Measurements from ENCODE around the gene COQ8A.

Gene COQ8A

DNA sequence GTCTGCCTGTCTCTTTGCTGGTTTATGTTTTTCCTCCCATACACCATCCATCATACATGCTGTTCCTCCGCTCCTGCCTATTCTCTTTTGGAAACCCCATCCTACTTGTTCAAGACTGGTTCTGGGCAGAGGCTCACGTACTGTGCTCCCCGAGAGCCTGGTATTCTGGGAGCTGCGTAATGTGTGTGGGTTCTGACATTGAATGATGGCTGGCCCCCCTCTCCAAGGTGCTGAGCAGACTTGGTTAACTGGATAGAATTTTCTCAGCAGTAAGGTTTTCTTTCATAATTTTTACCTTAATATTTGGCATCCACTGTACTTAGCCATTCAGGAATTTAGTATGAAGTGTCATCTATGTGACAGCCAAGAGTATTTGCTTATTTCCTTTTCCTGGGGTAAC is 26.6 kb downstream of the COQ8A start:
- H3K4me3 ChIP-seq (ENCODE audit: low read depth, low read length), result no peak overlapping the region
- TF ChIP-seq, protein P1, sequence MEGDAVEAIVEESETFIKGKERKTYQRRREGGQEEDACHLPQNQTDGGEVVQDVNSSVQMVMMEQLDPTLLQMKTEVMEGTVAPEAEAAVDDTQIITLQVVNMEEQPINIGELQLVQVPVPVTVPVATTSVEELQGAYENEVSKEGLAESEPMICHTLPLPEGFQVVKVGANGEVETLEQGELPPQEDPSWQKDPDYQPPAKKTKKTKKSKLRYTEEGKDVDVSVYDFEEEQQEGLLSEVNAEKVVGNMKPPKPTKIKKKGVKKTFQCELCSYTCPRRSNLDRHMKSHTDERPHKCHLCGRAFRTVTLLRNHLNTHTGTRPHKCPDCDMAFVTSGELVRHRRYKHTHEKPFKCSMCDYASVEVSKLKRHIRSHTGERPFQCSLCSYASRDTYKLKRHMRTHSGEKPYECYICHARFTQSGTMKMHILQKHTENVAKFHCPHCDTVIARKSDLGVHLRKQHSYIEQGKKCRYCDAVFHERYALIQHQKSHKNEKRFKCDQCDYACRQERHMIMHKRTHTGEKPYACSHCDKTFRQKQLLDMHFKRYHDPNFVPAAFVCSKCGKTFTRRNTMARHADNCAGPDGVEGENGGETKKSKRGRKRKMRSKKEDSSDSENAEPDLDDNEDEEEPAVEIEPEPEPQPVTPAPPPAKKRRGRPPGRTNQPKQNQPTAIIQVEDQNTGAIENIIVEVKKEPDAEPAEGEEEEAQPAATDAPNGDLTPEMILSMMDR (IDR thresholded peaks at IDR 0.05; ENCODE audit: low read depth, low read length), result no peak
- TF ChIP-seq POLR2A (IDR thresholded peaks at IDR 0.05; ENCODE audit: extremely low read depth, insufficient read length) (no peak), MAX (IDR thresholded peaks at IDR 0.05; ENCODE audit: low read depth, low read length) (no peak), MYC (IDR thresholded peaks at IDR 0.05; ENCODE audit: low read depth, low read length) (no peak)
- DNase-seq (ENCODE audit: low read depth), result no peak

GRCh38 chr1:226967665-226968064 is 27.6 kb downstream of the COQ8A start:
- TF ChIP-seq, protein P1 (IDR thresholded peaks at IDR 0.05; ENCODE audit: low read depth, low read length), result no peak
- no peak for TF ChIP-seq MYC (IDR thresholded peaks at IDR 0.05; ENCODE audit: low read depth, low read length)
- TF ChIP-seq MAX (IDR thresholded peaks at IDR 0.05; ENCODE audit: low read depth, low read length), result no peak
- TF ChIP-seq POLR2A (IDR thresholded peaks at IDR 0.05; ENCODE audit: extremely low read depth, insufficient read length), result no peak
- no peak for DNase-seq (ENCODE audit: low read depth)

DNA sequence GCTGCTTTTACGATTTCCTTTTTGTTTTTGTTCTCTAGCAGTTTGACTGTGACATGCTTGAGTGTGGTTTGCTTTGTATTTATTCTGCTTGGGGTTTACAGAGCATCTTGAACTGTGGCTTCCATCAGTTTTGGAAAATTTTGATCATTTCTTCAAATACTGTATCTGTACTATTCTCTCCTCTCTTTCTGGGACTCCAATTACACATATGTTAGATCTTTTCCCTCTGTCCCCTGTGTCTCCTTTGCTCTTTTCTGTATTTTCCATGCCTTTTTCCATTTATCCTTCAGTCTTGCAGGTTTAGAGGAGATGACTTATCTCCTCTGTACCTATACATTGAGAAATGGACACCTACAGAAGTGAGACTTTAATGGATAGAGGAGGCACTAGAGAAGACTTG is 31.7 kb downstream of the COQ8A start:
- no peak for DNase-seq (ENCODE audit: low read depth)
- TF ChIP-seq MAX (IDR thresholded peaks at IDR 0.05; ENCODE audit: low read depth, low read length) (no peak), MYC (IDR thresholded peaks at IDR 0.05; ENCODE audit: low read depth, low read length) (no peak), POLR2A (IDR thresholded peaks at IDR 0.05; ENCODE audit: extremely low read depth, insufficient read length) (no peak)
- TF ChIP-seq, protein P1 (IDR thresholded peaks at IDR 0.05; ENCODE audit: low read depth, low read length), result no peak
- no peak overlapping the region for H3K4me3 ChIP-seq (ENCODE audit: low read depth, low read length)

More at GRCh38 chr1:226967665-226968064, 27.6 kb downstream of the COQ8A start:
- no peak overlapping the region for H3K4me3 ChIP-seq (ENCODE audit: low read depth, low read length)

DNA sequence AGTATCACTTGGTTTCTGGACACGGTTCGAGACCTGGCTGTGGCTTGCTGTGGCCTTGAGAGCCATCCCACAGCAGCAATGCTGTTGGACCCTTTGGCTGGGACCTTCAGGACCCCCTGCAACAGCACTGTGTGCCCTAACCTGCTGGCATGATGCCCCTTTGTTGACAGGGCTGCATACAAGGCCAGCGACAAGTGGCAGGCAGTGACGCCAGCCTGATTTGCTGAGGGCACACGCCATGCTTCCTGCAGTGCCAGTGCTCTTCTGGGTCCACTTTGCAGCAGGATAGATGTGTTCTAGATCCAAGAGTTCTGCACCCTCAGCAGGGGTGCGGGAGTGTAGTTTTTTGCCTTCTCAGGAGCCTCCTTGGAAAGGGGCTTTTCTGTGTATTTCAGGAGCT is 32.8 kb downstream of the COQ8A start:
- DNase-seq (ENCODE audit: low read depth), result no peak
- TF ChIP-seq POLR2A (IDR thresholded peaks at IDR 0.05; ENCODE audit: extremely low read depth, insufficient read length), result no peak
- TF ChIP-seq, protein P1 (IDR thresholded peaks at IDR 0.05; ENCODE audit: low read depth, low read length), result no peak
- no peak for TF ChIP-seq MAX (IDR thresholded peaks at IDR 0.05; ENCODE audit: low read depth, low read length)
- TF ChIP-seq MYC (IDR thresholded peaks at IDR 0.05; ENCODE audit: low read depth, low read length), result no peak
- H3K4me3 ChIP-seq (ENCODE audit: low read depth, low read length), result no peak overlapping the region

GRCh38 chr1:226973371-226973897 is 33.3 kb downstream of the COQ8A start:
- no peak overlapping the region for H3K4me3 ChIP-seq (ENCODE audit: low read depth, low read length)
- TF ChIP-seq MYC (IDR thresholded peaks at IDR 0.05; ENCODE audit: low read depth, low read length), result no peak
- TF ChIP-seq POLR2A (IDR thresholded peaks at IDR 0.05; ENCODE audit: extremely low read depth, insufficient read length), result no peak
- TF ChIP-seq, protein P1 (IDR thresholded peaks at IDR 0.05; ENCODE audit: low read depth, low read length), result no peak
- no peak for TF ChIP-seq MAX (IDR thresholded peaks at IDR 0.05; ENCODE audit: low read depth, low read length)
- DNase-seq (ENCODE audit: low read depth), result no peak

Measured in NB4 (cell line).